GM19025 (cell line): ENCODE results near the gene ZNF143.
"Not testable (repeated sequence)": the region's sequence is repeated elsewhere in the genome, so short reads cannot be mapped to it uniquely, and the experiment has no call there.

Experiments used
- ATAC-seq: cut with Tn5 transposase; IDR thresholded peaks from one replicate; pipeline ENCODE4 v1.9.1; 2021; ENCODE audit warnings: mild to moderate bottlenecking, low read depth, moderate library complexity; ENCODE audit not compliant: unreplicated experiment

Gene ZNF143

DNA sequence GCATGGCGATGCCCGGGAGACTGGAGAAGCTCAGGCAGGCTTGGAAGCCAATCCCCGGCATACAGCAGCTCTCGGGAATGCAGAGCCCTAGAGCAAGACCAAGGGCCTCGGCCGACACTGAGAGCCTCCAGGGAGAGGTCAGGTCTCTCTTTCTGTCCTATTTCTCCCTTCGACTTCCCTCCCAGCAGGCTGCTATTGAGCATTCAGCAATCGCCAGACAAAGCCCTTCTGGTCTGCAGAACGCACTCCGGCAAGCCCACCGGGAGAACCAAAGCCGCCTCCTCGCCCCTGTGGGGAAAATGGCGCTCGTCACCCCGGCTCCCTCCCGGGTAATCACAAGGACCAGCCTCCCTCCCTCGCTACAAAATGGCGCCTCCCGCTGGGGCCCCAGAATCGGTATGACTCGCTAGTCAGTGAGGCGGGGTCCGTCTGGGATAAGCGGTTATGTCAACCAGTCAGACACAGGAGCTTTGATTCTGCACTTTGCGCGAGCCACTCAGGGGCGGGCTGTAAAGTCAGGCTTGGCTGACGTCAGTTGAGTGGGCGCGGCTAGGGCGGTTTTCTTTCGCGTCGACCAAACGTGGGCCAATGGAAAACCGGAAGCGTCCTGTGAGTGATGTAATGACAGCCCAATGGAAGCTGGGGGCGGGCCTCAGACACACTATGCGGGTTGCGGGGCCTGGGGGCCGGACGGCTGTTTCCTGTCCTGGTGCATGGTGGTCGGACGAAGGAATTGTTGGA lies at the start of gene ZNF143:
ZNF143 (plus strand) TSS at position 691 of the 741 bp plus-strand sequence. CDS start 10,297 bp downstream, outside the sequence.
- ATAC-seq = peak; percentile 83

DNA sequence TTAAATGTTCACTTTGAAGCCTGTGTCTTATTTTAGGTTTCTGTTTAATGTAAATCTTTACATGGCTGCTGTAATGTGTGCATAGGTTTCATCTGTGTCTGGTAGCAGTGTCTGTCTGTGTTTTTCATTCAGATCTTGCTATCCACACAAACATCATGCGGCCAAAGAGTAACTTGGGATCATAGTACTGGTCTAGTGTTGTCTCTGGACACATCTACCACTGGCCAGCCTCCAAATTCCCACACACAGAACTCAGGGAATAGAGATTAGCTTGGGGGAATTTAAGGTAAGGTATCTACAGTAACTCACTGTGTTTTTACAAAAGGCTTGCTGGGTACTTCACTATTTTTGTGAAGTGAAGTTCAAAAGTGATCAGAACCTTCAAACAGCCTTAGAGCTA lies 32.1 kb upstream of the ZNF143 start:
- ATAC-seq = no peak

DNA sequence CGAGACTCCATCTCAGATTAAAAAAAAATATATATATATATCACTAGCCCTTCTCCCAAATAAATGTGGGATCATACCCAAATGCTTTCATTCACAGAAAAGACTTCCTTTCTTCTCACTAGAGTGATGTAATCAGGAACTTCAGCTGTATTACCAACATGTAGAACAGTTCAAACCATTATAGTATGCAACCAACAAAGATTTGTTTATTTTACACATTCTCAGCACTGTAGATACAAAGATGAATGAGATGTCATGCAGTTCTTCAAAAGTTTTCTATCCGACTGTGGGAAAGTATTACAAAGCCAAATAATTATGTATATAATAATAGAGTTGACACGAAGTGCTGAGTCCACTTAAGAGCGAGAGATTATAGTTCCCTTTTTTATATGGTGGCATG lies 22.2 kb upstream of the ZNF143 start:
- no peak for ATAC-seq

DNA sequence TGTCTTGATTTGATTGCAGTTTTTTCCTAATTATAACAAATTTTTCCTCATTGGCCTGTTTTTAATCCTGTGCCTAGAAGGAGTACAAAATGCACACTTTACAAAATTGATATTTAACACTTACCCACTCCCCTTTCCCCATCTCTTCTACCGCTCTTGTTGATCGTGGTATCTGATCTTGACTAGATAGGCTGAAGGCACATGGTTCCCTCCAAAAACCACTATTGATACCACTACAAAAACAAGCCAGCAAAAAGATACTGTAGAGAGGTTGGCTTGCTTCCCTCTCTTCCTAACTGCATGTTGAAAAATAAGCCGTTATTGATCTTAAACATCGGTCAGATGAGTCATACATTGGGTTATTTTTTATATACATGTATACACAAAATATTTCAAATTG lies 14.6 kb upstream of the ZNF143 start:
- no peak for ATAC-seq

DNA sequence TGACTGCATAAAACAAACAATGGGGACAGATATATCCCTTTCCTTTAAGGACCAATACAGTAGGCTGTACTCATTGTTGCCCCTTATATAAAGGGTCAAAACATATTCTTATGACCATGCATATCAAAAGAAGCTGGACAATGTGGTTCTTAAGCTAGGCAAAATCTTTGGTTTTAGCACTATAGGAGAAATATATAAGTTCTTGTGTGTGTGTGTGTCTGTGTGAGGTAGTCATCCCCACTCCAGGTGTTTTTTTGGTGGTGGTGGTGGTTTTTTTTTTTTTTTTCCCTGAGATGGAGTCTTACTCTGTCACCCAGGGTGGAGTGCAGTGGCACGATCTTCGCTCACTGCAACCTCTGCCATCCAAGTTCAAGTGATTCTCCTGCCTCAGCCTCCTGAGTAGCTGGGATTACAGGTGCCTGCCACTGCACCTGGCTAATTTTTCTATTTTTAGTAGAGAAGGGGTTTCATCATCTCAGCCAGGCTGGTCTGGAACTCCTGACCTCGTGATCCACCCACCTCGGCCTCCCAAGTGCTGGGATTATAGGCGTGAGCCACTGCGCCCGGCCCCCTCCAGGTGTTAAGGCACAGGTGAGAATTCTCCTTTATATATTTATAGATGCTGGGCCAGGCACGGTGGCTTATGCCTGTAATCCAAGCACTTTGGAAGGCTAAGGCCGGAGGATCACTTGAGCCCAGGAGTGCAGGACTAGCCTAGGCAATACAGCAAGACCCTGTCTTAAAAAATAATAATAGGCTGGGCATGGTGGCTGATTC lies 12.0 kb upstream of the ZNF143 start:
- no peak for ATAC-seq

DNA sequence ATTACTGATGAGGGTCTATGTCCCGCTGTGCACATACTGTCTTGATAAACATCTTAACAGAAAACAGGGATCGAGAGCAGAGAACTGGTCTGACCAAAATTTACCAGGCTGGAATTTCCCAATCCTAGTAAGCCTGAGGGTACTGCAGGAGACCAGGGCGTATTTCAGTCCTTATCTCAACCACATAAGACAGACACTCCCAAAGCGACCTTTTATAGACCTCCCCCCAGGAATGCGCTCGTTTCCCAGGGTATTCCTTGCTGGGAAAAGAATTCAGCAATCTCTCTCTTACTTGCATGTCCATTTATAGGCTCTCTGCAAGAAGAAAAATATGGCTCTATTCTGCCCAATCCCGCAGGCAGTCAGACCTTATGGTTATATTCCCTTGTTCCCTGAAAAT lies 8.8 kb upstream of the ZNF143 start:
- not testable (repeated sequence) for ATAC-seq

DNA sequence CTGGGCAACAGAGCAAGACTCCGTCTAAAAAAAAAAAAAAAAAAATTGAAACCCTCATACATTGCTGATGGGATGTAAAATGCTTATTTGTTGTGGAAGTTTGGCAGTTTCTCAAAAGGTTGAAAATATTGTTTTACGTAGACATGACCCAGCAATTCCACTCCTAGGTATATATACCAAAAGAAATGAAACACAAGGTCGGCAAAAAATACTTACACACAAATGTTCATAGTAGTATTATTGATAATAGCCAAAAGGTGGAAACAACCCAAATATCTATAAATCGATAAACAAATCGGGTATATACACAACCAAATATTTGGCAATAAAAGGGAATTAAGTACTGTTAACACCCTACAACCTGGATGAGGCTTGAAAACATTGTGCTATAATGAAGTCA lies 5.1 kb upstream of the ZNF143 start:
- no peak for ATAC-seq

DNA sequence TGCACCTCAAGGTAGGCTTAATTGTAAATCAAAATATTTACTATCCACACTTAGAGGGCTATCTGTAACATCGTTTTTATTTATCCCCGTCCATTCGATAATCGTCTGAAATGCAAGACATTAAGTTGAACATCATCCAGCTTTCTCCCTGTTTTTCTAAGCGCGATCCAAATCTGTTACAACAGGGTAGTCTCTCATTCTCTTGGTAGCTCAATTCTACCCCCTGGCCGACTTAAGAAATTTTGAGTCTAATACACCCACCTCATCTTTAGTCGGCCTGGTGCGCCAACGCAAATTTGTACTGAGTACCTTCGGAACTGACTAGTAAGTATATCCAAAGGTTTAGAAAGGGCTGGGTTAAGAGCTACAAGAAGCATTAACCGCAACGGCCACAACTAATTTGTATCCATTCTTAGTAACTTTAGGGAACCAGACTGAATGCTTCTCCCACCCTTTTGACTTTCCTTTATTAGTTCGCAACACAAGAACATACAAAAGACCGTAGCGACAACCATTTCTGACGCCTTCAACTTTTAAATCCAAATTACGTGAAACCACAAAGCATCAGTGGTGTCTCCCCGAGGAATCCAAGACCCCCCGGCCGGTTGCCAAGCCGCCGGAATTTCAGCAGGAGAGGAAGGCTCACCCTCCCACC lies 1.0 kb upstream of the ZNF143 start:
- ATAC-seq = no peak

DNA sequence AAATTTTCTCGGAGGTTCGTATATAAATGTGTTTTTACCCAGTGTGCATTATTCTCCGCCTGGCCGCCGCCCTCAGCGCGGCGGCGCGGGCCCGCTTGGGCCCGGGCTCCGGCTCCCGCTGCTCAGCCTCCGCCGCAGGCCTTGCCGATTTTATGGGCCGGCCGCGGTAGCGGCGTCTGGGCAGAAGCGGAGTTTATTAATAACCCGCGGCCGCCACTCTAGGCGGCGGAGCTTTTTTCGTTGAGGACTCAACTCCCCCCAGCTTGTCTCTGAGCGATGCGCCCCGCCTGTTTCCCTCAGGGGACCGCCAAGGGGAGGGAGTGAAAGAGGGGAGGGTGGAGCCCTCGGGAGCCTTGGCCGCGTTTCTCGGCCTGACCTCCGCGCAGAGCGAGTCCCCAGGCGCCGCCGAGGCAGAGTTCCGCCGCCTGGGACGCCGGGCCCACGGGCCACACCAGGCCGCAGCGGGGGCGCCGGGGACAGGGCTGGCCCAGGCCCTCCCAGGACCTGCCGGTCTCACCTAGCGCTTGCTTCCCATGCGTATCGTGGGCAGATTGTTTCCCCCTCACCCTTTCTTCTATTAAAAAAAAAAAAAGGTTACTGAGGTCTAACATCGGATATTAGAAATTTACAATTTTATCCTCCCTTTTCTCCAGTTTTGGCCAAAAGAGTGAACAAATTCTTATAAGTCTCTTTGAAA lies 399 bp downstream of the ZNF143 start:
- ATAC-seq = peak; percentile 47

DNA sequence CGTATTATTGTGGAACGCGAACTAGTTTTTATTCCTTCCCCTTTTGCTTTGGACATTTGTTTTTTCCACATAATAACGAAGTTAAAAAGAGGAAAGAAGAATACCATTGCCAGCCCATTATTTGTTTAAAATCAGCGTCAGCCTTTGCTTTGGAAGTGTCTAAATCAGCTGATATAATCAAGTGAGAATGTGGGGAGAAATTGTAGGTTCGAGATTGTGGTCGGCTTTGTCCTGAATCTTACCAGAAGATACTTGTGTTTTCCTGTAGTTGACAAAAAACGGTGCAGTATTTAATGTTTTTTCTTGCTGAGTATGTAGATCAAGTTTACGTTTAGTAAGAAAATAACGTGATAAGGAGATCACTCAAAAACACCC lies 935 bp downstream of the ZNF143 start:
- no peak for ATAC-seq

DNA sequence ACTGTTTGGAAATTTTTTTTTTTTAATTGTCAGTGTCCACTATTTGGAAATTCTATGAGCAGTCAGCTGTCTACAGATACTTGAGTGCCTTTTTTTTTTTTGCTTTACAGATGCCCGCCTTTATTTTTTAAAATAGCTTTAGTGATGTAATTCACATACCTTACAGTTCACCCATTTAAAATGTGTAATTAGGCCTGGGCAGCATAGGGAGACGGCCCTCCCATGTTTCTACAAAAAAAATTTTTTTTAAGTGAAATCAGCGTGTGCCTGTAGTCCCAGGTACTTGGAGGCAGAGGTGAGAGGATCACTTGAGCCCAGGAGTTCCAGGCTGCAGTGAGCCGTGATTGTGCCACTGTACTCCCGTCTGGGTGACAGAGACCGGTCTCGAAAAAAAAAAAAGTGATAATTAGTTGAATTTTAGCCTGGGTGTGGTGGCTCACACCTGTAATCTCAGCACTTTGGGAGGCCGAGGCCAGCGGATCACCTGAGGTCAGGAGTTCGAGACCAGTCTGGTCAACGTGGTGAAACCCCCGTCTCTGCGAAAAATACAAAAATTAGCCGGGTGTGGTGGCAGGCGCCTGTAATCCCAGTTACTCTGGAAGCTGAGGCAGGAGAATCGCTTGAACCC lies 1.5 kb downstream of the ZNF143 start:
- ATAC-seq = no peak

DNA sequence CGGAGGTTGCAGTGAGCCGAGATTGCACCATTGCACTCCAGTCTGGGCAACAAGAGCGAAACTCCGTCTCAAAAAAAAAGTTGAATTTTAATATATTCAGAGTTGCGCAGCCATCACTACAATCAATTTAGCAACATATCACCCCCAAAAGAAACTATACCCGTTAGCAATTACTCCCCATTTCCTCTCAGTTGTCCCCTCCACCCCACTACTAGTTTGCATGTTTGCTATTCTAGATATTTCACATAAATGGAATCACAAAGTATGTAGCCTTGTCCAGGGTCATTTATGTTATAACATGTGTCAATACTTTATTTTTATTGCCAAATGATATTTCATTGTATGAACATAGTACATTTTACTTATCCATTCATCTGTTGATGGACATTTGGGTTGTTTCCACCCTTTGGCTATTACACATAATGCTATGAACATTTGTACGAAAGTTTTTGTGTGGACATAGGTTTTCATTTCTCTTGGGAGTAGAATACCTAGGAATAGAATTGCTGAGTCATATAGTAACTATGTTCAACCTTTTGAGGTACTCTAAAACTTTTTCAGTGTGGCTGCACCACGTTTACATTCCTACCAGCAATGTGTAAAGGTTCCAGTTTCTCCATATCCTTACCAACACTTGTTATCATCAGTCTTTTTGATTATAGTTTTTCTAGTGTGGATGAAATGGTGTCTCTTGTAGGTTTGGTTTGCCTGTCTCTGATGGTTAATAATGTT lies 2.2 kb downstream of the ZNF143 start:
- no peak for ATAC-seq

DNA sequence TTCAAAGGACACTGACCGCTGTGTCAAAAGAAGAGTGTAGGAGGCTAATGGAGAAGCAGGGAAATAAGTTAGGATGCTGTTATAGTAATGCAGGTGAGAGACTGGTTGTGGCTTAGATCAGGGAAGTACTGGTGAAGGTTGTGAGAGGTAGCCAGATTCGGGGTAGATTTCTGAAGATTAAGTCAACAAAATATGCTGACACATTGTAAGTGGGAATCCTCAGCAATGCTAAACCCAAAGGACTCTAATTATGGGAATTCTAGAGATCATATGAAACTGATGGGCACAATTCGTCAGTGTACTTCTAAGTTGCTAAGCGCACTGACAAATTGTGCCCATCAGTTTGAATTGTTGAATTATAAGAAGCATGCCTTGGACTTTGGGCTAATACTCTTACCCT lies 10.0 kb downstream of the ZNF143 start:
- no peak for ATAC-seq

DNA sequence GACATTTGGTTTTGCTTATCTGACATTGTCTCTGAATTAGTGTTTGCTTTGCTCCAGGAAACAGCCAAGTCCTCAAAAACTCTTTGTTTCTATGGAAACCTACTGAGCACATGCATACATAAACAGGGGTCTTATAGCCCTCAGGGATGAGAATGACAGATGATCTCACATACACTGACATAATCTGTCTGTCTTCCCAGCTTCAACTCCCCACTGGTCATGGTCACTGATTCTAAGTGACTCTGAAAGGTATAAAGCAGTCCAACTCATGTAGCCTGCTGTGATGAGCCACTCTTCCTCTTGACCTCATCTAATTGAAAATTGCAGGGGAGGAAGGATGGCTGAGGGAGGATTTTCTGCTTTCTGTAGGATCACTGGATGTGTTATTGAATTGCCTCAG lies 12.6 kb downstream of the ZNF143 start:
- no peak for ATAC-seq

DNA sequence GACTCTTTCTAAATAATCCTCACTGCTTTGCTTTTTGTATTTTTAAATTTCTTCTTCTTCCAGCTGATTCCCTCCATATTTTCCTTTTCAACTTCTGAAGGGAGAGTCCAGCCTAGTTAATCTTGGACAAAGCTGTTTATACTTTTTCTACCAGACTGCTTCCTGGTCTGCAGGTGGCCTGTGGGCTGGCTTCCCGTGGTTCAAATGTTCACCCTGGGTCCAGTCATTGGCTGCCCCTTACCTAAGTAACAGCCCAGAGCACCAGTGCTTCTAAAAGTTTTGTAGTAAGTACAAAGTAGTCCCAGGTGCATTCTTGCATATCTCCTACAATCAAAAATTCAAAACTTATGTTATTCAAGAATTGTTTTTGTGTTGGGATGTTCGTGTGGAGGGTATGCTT lies 19.1 kb downstream of the ZNF143 start:
- ATAC-seq = no peak

DNA sequence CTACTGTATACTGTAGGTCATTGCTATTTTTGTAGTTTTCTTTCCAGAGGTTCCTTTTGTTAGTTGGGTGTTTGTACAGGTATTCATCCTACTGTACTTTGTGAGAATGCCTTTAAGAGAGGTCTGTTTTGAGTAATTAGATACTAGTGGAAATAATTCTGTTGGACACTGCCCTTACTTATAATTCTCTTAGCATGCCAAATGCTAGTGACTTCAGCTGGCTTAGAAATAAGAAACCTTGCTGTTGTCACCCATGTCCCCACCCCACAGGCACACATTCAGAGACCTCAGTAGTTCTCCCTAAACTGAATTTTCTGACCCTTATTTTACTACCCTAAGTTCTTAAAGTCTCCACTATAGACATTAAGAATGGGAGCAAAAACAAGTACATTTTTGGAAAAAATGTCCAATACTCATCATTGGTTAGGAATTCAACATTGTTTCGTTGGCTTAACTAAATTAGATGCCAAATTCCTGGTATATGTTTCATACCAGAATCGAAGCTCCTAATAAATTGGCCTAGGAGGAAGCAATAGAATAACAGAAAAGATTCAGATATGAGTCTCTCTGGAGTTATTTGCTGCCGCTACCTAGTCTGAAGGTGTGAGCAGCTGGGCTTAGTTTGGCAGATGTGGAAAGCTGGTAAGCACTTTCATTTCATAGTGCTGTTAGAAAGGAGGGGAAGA lies 28.4 kb downstream of the ZNF143 start:
- no peak for ATAC-seq

DNA sequence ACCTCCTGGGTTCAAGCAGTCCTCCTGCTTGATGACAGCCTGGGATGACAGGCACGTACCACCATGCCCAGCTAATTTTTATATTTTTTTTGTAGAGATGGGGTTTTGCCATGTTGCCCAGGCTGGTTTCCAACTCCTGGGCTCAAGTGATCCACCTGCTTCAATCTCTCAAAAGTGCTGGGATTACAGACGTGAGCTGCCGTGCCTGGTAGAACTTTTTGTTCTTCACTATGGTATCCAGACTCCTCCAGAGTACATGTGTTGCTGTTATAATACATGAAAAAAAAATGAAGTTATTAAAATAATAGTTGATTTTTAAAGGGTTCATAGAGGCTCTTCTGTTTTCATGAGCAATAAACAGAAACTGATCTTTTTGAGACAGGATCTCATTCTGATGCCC lies 29.6 kb downstream of the ZNF143 start:
- no peak for ATAC-seq

DNA sequence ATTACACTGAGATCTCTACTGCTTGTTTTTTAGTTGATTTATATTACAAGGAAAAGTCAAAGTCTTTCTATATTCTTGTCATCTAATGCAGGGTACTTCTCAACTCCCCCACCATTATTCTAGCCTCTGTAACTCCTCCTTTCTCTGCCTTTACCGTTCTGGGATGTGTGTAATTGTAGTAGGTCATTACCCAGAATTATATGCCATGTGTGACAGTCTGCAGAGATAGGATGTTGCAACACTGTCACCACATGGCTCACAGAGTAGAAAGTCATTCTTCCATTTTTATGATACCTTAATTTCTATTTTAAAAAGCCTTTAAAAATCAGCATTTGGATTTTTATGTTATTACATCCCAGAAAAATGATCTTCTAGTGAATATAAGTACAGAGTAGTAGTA lies 32.7 kb downstream of the ZNF143 start:
- ATAC-seq = no peak

DNA sequence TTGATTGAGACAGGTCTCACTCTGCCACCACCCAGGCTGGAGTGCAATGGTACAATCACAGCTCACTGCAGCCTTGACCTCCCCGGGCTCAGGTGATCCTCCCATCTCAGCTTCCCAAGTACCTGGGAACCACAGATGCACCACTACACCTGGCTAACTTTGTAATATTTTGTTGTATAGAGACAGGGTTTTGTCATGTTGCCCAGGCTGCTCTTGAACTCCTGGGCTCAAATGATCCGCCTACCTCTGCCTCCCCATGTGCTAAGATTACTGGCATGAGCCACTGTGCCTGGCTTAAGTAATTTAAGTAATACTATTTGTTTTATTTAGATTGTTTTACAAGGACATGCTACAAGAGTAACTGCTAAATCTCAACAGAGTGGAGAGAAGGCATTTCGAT lies 33.5 kb downstream of the ZNF143 start:
- ATAC-seq = no peak
